T-helper 2 cell treated with Interferon-gamma antibody and Interleukin-4, amounts not matched to agents 5 μg/mL and 100 μg/mL, for 36 hours (primary cell): ENCODE data around the gene KIF5C.

Experiments
- DNase-seq: peaks from one replicate; pipeline ENCODE4 v3.0.0; 2021; ENCODE audit warnings: low spot score
- H3K27ac Mint-ChIP-seq: one replicate; pipeline ENCODE4 v1.8.0; 2021; ENCODE audit warnings: mild to moderate bottlenecking, mixed read lengths
- H3K27me3 Mint-ChIP-seq: one replicate; pipeline ENCODE4 v1.8.0; 2021; ENCODE audit warnings: low read depth, mixed read lengths
- H3K36me3 Mint-ChIP-seq: one replicate; pipeline ENCODE4 v1.8.0; 2021; ENCODE audit warnings: low read depth, mixed read lengths
- H3K4me1 Mint-ChIP-seq: one replicate; pipeline ENCODE4 v1.8.0; 2021; ENCODE audit warnings: low read depth, mixed read lengths
- H3K4me3 Mint-ChIP-seq: one replicate; pipeline ENCODE4 v1.8.0; 2022; ENCODE audit warnings: mild to moderate bottlenecking, moderate library complexity, mixed read lengths
- H3K9me3 Mint-ChIP-seq: one replicate; pipeline ENCODE4 v1.8.0; 2021; ENCODE audit warnings: mixed read lengths

KIF5C gene

GRCh38 chr2:148922776-148923475 is 47.9 kb downstream of the KIF5C start:
- Mint-ChIP-seq H3K27me3 (no peaks in the 10 kb centered on the region), H3K27ac (no peak overlapping the region), H3K36me3 (peaks cover 22% of the 10 kb centered on the region), H3K4me1 (peaks cover 28% of the 10 kb centered on the region), H3K9me3 (peaks cover 10% of the 10 kb centered on the region), H3K4me3 (no peak overlapping the region)
- DNase-seq = no peak

DNA sequence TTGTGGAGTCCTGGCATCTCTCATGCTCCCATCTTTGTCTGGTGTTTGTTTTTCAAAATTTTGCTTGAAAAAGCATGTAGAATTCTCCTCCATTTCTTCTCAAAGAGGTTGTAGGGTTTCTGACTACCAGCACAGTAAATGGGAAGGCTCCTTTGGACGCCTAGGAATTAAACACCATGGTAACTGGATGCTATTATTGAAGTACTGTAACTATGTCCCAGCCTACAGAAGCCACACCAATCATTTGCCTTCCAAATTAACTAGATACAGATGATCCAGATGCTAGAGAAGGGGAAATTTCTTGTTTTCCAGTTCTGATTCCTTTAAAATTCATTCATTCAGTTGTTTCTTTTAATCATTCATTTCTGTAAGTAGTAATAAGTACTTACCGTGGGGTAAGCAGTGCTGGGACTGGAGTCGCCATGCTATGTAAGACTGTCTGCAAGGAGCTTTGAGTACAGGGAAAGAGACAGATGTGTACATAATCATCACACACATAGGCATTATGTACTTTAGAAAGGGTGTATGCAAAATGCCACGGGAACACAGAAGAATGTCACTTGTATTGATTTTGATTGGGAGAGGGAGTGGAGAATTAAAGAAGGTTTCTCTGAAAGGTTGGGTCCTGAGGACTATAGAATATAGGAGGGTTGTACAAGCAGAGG is 49.6 kb downstream of the KIF5C start:
- Mint-ChIP-seq H3K36me3 (peaks cover 15% of the 10 kb centered on the region), H3K9me3 (no peaks in the 10 kb centered on the region), H3K27me3 (no peaks in the 10 kb centered on the region), H3K27ac (peak overlapping the region; percentile 1), H3K4me1 (peaks cover 30% of the 10 kb centered on the region), H3K4me3 (no peak overlapping the region)
- no peak for DNase-seq

- Mint-ChIP-seq H3K27me3 (no peaks in the 10 kb centered on the region), H3K9me3 (no peaks in the 10 kb centered on the region), H3K27ac (peak overlapping the region; percentile 95), H3K36me3 (peaks cover 15% of the 10 kb centered on the region), H3K4me3 (peak overlapping the region; percentile 89), H3K4me1 (peaks cover 30% of the 10 kb centered on the region)
- DNase-seq = peak; percentile 46
Observed at GRCh38 chr2:148926291-148926961, 51.4 kb downstream of the KIF5C start.

GRCh38 chr2:148926981-148927401 is 52.0 kb downstream of the KIF5C start:
- DNase-seq = peak; percentile 44
- Mint-ChIP-seq H3K4me3 (peak overlapping the region; percentile 89), H3K27me3 (no peaks in the 10 kb centered on the region), H3K4me1 (peaks cover 30% of the 10 kb centered on the region), H3K36me3 (peaks cover 15% of the 10 kb centered on the region), H3K9me3 (no peaks in the 10 kb centered on the region), H3K27ac (peak overlapping the region; percentile 95)

DNA sequence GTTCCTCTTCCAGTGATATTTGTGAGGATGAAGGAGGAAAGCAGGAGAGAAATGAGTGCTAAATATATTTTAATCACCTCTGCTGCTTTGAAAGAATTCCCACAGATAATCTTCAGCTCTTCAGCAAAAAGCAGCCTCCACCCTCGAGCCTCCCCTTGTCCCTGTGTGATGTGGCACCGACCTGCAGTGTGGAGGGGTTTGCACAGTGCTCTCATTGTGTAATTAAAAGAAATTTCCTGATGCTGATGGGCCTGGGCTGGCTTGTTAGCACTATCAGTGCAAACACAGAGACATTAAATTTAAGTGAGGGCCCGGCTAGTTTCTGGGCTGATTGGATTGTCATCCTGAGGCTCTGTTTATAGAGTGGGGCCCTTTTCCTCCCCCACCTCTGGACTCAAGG is 53.4 kb downstream of the KIF5C start:
- no peak overlapping the region for H3K27ac Mint-ChIP-seq
- peaks cover 30% of the 10 kb centered on the region for H3K4me1 Mint-ChIP-seq
- no peaks in the 10 kb centered on the region for H3K27me3 Mint-ChIP-seq
- H3K4me3 Mint-ChIP-seq = peak overlapping the region; percentile 25
- no peaks in the 10 kb centered on the region for H3K9me3 Mint-ChIP-seq
- DNase-seq = no peak
- H3K36me3 Mint-ChIP-seq = peaks cover 12% of the 10 kb centered on the region

DNA sequence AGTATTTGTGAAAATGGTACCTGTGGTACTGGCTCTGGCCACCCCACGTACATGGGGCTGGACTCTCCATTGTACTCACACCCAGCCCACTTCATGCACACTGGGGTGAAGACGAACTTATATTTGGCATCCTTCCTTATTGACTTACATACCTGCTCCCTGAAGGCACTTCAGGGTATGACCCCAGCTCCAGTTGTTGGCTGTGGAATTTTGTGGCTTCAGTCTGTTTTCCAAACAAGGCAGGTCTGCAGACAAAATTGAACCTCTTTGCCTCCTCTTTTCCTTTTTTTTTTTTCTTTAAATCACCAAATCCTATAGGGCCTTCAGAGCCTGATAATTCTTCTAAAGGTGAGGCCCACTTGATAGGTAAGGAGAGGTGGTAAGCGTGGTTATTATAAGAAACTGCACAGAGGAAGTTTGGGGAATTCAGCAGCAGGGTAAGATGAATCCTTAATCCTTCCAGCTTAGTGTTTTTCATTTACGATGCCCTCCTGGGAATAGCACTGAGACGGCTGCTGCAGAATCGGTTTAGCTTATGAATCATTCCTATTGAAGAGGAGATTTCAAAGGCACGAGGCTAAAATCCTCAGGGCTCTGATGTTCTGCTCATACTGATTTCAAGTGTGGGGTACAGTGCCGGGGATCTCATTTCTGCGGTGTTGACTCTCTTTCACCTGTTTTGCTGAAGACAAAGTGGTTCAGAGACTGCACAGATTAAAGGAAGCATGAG is 55.2 kb downstream of the KIF5C start:
- Mint-ChIP-seq H3K27me3 (no peaks in the 10 kb centered on the region), H3K27ac (no peak overlapping the region), H3K4me3 (no peak overlapping the region), H3K9me3 (no peaks in the 10 kb centered on the region), H3K36me3 (peaks cover 6% of the 10 kb centered on the region), H3K4me1 (peaks cover 24% of the 10 kb centered on the region)
- no peak for DNase-seq

GRCh38 chr2:148932536-148932935 is 57.5 kb downstream of the KIF5C start:
- Mint-ChIP-seq H3K9me3 (no peaks in the 10 kb centered on the region), H3K27ac (no peak overlapping the region), H3K27me3 (no peaks in the 10 kb centered on the region), H3K36me3 (peaks cover 3% of the 10 kb centered on the region), H3K4me1 (peaks cover 6% of the 10 kb centered on the region), H3K4me3 (no peak overlapping the region)
- DNase-seq = no peak

DNA sequence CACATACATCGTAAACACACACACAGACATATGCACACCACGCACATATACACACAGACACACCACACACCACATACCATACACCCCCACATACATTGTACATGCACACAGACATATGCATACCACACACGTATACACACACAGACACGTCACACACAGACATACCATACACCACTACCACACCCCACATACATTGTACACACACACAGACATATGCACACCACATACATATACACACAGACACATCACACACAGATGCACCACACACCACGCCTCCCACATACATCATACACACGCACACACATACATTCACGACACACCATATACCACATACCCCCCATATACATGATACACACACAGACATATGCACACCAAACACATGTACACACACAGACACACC is 58.4 kb downstream of the KIF5C start:
- Mint-ChIP-seq H3K27me3 (no peaks in the 10 kb centered on the region), H3K9me3 (no peaks in the 10 kb centered on the region), H3K4me3 (no peak overlapping the region), H3K27ac (no peak overlapping the region), H3K4me1 (peaks cover under 1% of the 10 kb centered on the region), H3K36me3 (no peaks in the 10 kb centered on the region)
- no peak for DNase-seq

DNA sequence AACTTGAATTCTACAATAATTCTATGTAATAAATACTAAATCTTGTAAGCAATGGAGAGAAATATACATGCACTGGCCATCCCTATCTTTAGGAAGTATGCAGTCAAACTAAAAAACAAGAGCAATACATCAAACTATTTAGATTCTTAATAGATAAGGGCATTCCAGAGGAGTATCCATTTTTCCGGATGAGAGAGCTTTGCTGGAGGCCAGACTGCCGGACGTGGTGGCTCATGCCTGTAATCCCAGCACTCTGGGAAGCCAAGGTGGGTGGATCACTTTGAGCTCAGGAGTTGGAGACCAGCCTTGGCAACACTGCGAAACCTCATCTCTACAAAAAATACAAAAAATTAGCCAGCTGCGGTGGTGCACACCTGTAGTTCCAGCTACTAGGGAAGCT is 60.8 kb downstream of the KIF5C start:
- no peaks in the 10 kb centered on the region for H3K27me3 Mint-ChIP-seq

GRCh38 chr2:148936857-148937450 is 61.9 kb downstream of the KIF5C start:
- Mint-ChIP-seq H3K27me3 (no peaks in the 10 kb centered on the region), H3K27ac (no peak overlapping the region), H3K4me3 (no peak overlapping the region), H3K36me3 (no peaks in the 10 kb centered on the region), H3K9me3 (no peaks in the 10 kb centered on the region), H3K4me1 (no peaks in the 10 kb centered on the region)
- DNase-seq = no peak

More for the DNA sequence above, 60.8 kb downstream of the KIF5C start:
- Mint-ChIP-seq H3K4me3 (no peak overlapping the region), H3K27ac (no peak overlapping the region), H3K36me3 (no peaks in the 10 kb centered on the region), H3K4me1 (no peaks in the 10 kb centered on the region), H3K9me3 (no peaks in the 10 kb centered on the region)
- DNase-seq = no peak

DNA sequence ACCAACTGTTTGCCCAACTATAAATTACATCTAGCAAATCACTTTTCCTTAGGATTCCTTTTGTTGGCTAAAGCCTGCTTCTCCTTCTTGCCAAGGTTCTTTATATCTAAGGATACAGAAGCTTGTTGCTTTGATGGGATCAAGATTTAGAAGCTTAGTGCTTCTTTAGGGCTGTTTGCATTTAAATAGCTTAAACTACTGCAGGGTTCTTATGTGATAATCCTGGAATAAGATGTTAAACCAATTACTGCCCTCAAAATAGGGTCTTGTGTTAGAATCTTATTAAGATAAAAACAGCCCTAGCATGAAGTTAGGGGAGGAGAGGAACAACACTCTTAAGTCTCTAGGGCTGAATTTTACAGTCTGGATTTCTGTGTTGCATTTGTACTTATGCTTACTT is 64.2 kb downstream of the KIF5C start:
- Mint-ChIP-seq H3K4me1 (no peaks in the 10 kb centered on the region), H3K9me3 (no peaks in the 10 kb centered on the region), H3K27ac (no peak overlapping the region), H3K27me3 (no peaks in the 10 kb centered on the region), H3K36me3 (no peaks in the 10 kb centered on the region), H3K4me3 (no peak overlapping the region)
- DNase-seq = no peak

GRCh38 chr2:148943097-148943496 is 68.1 kb downstream of the KIF5C start:
- H3K27ac Mint-ChIP-seq = no peak overlapping the region
- no peak for DNase-seq
- H3K9me3 Mint-ChIP-seq = no peaks in the 10 kb centered on the region
- no peaks in the 10 kb centered on the region for H3K27me3 Mint-ChIP-seq
- H3K4me3 Mint-ChIP-seq = no peak overlapping the region
- H3K36me3 Mint-ChIP-seq = no peaks in the 10 kb centered on the region
- no peaks in the 10 kb centered on the region for H3K4me1 Mint-ChIP-seq

GRCh38 chr2:148944536-148944935 is 69.5 kb downstream of the KIF5C start:
- no peak overlapping the region for H3K4me3 Mint-ChIP-seq
- H3K9me3 Mint-ChIP-seq = no peaks in the 10 kb centered on the region
- no peaks in the 10 kb centered on the region for H3K27me3 Mint-ChIP-seq
- no peak for DNase-seq
- no peak overlapping the region for H3K27ac Mint-ChIP-seq
- peaks cover 1% of the 10 kb centered on the region for H3K36me3 Mint-ChIP-seq
- no peaks in the 10 kb centered on the region for H3K4me1 Mint-ChIP-seq
